Thoracic aorta (tissue), 2 donors: ENCODE measurements around the gene CISD3. TPM values are rescaled to one million over a fixed set of nuclear protein-coding genes. Genes with fewer than 3 reads are reported as not detected.

Experiments used
- ATAC-seq: fragments of 150-250 bp; one replicate; pipeline ENCODE4 v1.8.0; 2017; ENCODE audit warnings: low read depth; ENCODE audit not compliant: insufficient number of reproducible peaks, low FRiP score
- DNase-seq: peaks from one replicate; pipeline ENCODE4 v3.0.0-alpha.2; 2020; ENCODE audit warnings: low spot score
- H3K27ac ChIP-seq, 2 donors: fragments of 200-600 bp; sonication (generic); 1 replicate in 1 of 2; 2 replicates in 1 of 2; pipeline ENCODE4 v1.5.1; 2016; ENCODE audit warnings: mild to moderate bottlenecking in 2 of 2, moderate library complexity in 2 of 2
- H3K27me3 ChIP-seq: fragments of 200-600 bp; sonication (generic); replicated peaks from 2 replicates; pipeline ENCODE4 v1.6.0; 2016; ENCODE audit warnings: mild to moderate bottlenecking; ENCODE audit not compliant: insufficient read depth
- H3K36me3 ChIP-seq: fragments of 200-600 bp; sonication (generic); one replicate; pipeline ENCODE4 v1.5.1; 2016
- H3K4me1 ChIP-seq, 2 donors: fragments of 200-600 bp; sonication (generic); 1 replicate in 1 of 2; 2 replicates in 1 of 2; pipeline versions ENCODE4 v1.5.1 to v1.6.0; 2016; ENCODE audit warnings: low read depth in 2 of 2, mild to moderate bottlenecking in 1 of 2; ENCODE audit not compliant: control insufficient read depth in 1 of 2
- H3K4me3 ChIP-seq: fragments of 200-600 bp; sonication (generic); 2 replicates; pipeline ENCODE4 v1.5.1; 2016; ENCODE audit warnings: mild to moderate bottlenecking
- H3K9me3 ChIP-seq: fragments of 200-600 bp; sonication (generic); 2 replicates; pipeline ENCODE4 v1.5.1; 2016
- CTCF ChIP-seq: fragments of 200-600 bp; sonication (generic); IDR thresholded peaks from one replicate; pipeline ENCODE4 v1.5.1; 2019; ENCODE audit warnings: antibody characterized with exemption
- total RNA-seq, 2 donors: library from RNA; depleted of rRNA; stranded (reverse); fragments of >200 nt; gene quantifications; one replicate each; pipeline versions ENCODE4 v1.1.0 to v1.2.3, GENCODE V29; 2016

The CISD3 gene
- total RNA-seq, 2 donors from 2014 or later = 9.3 to 9.6 TPM

DNA sequence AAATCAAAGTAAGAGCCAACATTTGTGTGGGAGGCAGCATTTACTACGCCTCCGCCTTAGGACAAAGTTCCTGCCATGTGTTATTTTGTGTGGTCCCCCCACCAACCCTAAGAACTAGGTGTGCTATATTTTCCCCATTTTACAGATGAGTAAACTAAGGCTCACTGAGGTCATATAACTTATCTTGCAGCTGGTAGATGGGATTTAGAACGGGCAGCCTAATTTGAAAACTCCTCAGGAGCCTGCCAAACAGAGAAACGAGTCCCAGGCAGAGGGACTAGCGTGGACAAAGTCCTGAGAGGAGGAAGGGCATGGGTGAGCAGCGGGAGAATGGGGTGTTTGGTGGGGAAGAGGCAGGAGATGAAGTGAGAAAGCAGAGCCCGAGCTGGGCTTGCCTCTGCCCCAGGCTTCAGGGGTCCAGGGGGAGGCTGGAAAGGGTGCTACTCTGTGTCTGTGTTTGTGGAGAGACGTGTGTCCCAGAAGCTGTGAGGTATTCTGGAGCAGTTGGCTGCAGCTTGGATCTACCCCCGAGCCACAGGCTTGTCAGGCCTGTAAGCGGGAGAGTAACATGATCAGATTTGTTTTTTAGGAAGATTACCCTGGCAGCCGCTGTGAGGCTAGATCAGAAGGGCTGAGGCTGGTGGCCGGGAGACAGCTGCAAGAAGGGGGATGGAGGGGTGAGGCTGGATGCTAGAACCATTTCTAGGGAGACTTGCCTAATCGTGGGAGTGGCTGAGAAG lies 20.1 kb upstream of the CISD3 start:
- Histone ChIP-seq H3K36me3 (peaks cover 35% of the 10 kb centered on the region), H3K27ac (no peak overlapping the region), H3K4me3 (no peak overlapping the region), H3K27me3 (no peaks in the 10 kb centered on the region), H3K9me3 (no peaks in the 10 kb centered on the region), H3K4me1 (peaks cover 0 to 12% of the 10 kb centered on the region in 2 donors)
- TF ChIP-seq CTCF = no peak
- no peak for DNase-seq
- no peak for ATAC-seq

DNA sequence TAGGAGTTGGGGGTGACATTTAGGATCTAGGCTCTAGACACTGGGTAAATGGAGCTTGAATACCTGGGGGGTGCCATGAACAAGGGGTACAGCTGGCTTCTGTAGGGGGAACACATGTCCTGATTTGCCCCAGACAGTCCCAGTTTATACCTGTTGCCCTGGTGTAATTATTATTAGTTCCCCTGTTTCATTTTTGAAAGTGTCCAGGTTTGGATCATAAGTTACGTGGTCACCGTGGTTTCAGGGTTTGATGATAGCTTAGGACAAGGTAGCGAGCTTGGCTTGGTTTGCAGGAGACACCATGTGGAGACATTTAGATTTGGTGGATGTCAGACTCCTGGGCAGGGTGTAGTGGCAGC lies 19.6 kb upstream of the CISD3 start:
- Histone ChIP-seq H3K9me3 (no peaks in the 10 kb centered on the region), H3K27ac (no peak overlapping the region), H3K4me3 (no peak overlapping the region), H3K36me3 (peaks cover 41% of the 10 kb centered on the region), H3K4me1 (peaks cover 0 to 12% of the 10 kb centered on the region in 2 donors), H3K27me3 (no peaks in the 10 kb centered on the region)
- ATAC-seq = no peak
- no peak for DNase-seq
- TF ChIP-seq CTCF = no peak

DNA sequence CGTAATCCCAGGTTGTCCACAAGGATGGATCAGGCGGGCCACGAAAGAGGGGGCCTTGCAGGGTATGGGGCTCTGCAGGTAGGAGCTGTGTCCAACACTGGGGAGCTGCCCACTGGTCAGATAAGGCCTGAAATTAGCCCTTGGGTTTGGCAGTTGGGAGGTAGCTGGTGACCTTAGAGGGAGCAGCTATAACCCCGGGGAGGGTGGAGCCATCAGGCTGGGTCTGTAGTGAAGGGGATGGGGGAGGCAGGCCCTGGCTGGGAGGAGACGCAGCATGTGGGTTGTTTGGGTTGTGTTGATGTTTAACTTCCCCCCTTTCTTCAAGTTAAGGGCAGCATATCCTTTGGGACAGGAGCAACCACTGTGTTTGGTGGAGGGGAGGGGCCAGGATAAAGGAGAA lies 19.2 kb upstream of the CISD3 start:
- ATAC-seq (no peak), DNase-seq (no peak)
- H3K4me3 ChIP-seq = no peak overlapping the region
- no peak overlapping the region for H3K27ac ChIP-seq
- peaks cover 0 to 12% of the 10 kb centered on the region in 2 donors for H3K4me1 ChIP-seq
- H3K27me3 ChIP-seq = no peaks in the 10 kb centered on the region
- no peak for TF ChIP-seq CTCF
- peaks cover 45% of the 10 kb centered on the region for H3K36me3 ChIP-seq
- H3K9me3 ChIP-seq = no peaks in the 10 kb centered on the region

DNA sequence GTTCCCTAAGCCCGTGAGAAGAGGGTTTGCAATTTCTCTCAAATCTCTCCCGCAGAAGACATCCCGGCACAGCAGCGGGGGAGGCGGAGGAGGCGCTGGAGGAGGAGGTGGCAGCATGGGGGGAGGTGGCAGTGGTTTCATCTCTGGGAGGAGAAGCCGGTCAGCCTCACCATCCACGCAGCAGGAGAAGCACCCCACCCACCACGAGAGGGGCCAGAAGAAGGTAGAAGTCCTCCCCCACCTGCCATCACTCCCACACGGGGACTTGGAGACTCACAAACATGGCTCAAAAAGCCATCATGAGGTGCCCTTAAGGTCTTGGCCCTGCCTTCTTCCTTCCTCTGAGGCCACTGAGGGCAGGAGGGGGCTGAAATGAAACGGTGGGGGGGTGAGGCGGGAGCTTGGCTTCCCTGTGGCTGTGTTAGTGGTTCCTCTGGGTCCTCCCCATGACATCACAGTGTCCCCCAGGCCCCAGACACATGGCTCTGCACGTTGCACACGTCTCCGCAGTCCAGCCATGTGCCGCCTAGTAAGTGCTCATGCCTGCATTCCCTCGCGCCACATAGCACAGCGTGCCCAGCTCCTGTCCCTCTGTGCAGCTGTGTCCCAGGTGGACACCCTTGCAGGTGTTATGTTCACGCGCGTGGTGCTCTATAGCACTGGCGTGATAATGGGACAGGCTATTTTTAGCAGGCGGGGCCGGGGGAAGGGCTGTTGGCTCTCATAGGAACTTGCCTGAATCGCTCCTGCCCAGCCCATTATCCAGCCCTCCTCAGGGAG lies 18.2 kb upstream of the CISD3 start:
- TF ChIP-seq CTCF = no peak
- H3K27me3 ChIP-seq = no peaks in the 10 kb centered on the region
- no peak for DNase-seq
- ATAC-seq = no peak
- peaks cover 0 to 4% of the 10 kb centered on the region in 2 donors for H3K4me1 ChIP-seq
- no peak overlapping the region for H3K27ac ChIP-seq
- H3K4me3 ChIP-seq = no peak overlapping the region
- no peaks in the 10 kb centered on the region for H3K9me3 ChIP-seq
- H3K36me3 ChIP-seq = peaks cover 55% of the 10 kb centered on the region

GRCh38 chr17:38712593-38712992 lies 17.5 kb upstream of the CISD3 start:
- DNase-seq = no peak
- Histone ChIP-seq H3K4me1 (no peaks in the 10 kb centered on the region), H3K9me3 (no peaks in the 10 kb centered on the region), H3K27ac (no peak overlapping the region), H3K4me3 (no peak overlapping the region), H3K27me3 (no peaks in the 10 kb centered on the region), H3K36me3 (peaks cover 60% of the 10 kb centered on the region)
- no peak for ATAC-seq
- TF ChIP-seq CTCF = no peak
